ENCODE measurements around the gene ADORA2A.

ADORA2A gene

GRCh38 chr22:24419475-24419850, 7.9 kb upstream of the ADORA2A start:
- no peak for DNase-seq

GRCh38 chr22:24420072-24420976, 7.1 kb upstream of the ADORA2A start:
- no peak for DNase-seq

GRCh38 chr22:24420977-24421343, 6.4 kb upstream of the ADORA2A start:
- no peak for DNase-seq

GRCh38 chr22:24421428-24421931, 5.9 kb upstream of the ADORA2A start:
- DNase-seq = no peak

GRCh38 chr22:24422102-24422665, 5.2 kb upstream of the ADORA2A start:
- DNase-seq = no peak

GRCh38 chr22:24423519-24424000, 3.8 kb upstream of the ADORA2A start:
- DNase-seq = no peak

- DNase-seq = no peak
Observed at GRCh38 chr22:24424001-24424900, 3.1 kb upstream of the ADORA2A start.

- no peak for DNase-seq
Observed at GRCh38 chr22:24424901-24425775, 2.3 kb upstream of the ADORA2A start.

GRCh38 chr22:24426436-24426835, 963 bp upstream of the ADORA2A start:
- no peak for DNase-seq

GRCh38 chr22:24426851-24427499, 424 bp upstream of the ADORA2A start:
- DNase-seq = no peak

GRCh38 chr22:24428751-24429410, 1.5 kb downstream of the ADORA2A start:
- DNase-seq = no peak

GRCh38 chr22:24429411-24430365, 2.3 kb downstream of the ADORA2A start:
- no peak for DNase-seq

GRCh38 chr22:24430431-24431308, 3.3 kb downstream of the ADORA2A start:
- DNase-seq = no peak

GRCh38 chr22:24431309-24432034, 4.1 kb downstream of the ADORA2A start:
- DNase-seq = no peak

- no peak for DNase-seq
Observed at GRCh38 chr22:24432059-24432853, 4.9 kb downstream of the ADORA2A start.

GRCh38 chr22:24433001-24433827, 5.8 kb downstream of the ADORA2A start:
- no peak for DNase-seq

Data from NCI-H2029 treated with DMSO at 0.1 percent for 48 hours (cell line).